ENCODE results near the gene RGS6.

Gene RGS6

DNA sequence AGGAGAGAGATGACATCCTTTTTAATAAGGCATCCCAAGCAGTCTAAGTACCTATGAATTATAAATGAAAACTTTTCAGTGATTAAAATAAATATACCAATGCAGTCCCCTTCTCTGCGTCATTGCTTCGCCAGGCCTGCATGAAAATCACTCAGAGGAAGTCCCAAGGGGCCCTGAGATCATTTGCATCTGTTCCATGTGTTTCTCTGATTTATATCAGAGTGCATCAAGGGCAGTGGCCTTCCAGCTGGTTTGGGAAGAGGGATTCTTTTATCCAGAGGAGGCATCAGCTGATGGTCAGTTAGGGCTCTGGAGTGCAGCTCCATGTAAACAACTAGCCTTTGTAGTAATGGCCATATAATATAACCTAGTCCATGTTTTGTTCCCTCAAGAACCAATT lies 210.1 kb downstream of the RGS6 start:
- no peak overlapping the region for H3K4me3 ChIP-seq (ENCODE audit: low read depth in 1 of 2, low read length in 1 of 2)
- no peaks in the 10 kb centered on the region for H3K9me3 ChIP-seq
- TF ChIP-seq, protein P1, sequence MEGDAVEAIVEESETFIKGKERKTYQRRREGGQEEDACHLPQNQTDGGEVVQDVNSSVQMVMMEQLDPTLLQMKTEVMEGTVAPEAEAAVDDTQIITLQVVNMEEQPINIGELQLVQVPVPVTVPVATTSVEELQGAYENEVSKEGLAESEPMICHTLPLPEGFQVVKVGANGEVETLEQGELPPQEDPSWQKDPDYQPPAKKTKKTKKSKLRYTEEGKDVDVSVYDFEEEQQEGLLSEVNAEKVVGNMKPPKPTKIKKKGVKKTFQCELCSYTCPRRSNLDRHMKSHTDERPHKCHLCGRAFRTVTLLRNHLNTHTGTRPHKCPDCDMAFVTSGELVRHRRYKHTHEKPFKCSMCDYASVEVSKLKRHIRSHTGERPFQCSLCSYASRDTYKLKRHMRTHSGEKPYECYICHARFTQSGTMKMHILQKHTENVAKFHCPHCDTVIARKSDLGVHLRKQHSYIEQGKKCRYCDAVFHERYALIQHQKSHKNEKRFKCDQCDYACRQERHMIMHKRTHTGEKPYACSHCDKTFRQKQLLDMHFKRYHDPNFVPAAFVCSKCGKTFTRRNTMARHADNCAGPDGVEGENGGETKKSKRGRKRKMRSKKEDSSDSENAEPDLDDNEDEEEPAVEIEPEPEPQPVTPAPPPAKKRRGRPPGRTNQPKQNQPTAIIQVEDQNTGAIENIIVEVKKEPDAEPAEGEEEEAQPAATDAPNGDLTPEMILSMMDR (IDR thresholded peaks at IDR 0.05): no peak
- H3K27ac ChIP-seq: no peak overlapping the region
- H3K27me3 ChIP-seq: no peaks in the 10 kb centered on the region
- no peaks in the 10 kb centered on the region for H3K4me1 ChIP-seq (ENCODE audit: control insufficient read depth in 1 of 2, insufficient read depth in 1 of 2, low read depth in 1 of 2, low read length in 1 of 2)
- H3K36me3 ChIP-seq: no peaks in the 10 kb centered on the region

DNA sequence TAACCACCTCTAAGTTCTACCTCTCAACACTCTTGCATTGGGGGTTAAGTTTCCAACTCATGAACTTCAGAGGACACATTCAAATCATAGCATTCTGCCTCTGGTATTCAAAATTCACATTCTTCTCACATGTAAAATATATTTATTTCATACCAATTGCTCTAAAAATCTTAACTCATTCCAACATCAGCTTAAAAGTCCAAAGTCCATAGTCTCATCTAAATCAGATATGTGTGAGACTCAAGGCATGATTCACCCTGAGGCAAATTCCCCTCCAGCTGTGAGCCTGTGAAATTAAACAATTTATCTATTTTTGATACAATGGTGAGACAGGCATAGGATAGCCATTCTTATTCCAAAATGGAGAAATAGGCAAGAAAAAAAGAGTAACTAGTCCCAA lies 214.0 kb downstream of the RGS6 start:
- H3K9me3 ChIP-seq: no peaks in the 10 kb centered on the region
- H3K36me3 ChIP-seq: no peaks in the 10 kb centered on the region
- TF ChIP-seq, protein P1 (IDR thresholded peaks at IDR 0.05): no peak
- H3K4me3 ChIP-seq (ENCODE audit: low read depth in 1 of 2, low read length in 1 of 2): no peak overlapping the region
- H3K4me1 ChIP-seq (ENCODE audit: control insufficient read depth in 1 of 2, insufficient read depth in 1 of 2, low read depth in 1 of 2, low read length in 1 of 2): no peaks in the 10 kb centered on the region
- H3K27ac ChIP-seq: no peak overlapping the region
- H3K27me3 ChIP-seq: no peaks in the 10 kb centered on the region

DNA sequence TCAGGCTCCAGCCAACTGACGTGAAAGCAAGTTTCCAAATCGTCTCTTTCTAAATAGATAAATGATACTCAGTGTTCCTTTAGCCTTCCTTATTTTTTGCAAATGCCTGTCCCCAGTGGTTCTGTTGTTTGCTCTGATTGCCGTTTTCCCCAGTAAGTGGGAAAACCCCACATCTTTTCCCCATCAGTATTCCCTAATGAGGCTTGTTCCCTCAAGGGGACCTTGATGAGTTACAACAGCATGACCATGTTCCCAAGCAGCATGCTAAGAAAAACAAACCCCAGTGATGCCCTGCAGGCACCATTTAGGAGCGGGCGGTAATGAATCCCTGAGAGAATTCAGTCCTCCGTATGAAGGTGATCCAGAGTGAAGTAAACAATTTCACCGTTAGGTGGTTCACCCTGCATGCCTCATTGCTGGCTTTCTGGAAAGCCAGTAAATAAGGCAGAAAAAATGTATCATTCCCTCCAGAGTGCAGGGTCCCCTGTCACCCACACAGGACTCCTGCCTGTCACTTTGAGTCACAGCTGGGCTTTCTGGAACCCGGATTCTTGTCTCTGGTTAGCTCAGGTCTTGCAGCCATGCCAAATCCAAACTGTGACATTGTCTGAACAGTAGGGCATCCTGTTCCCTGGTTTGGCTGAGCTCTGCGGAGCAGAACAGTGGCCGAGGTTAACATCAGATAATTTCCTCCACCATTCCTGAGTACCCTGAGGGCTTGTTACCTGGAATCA lies 222.6 kb downstream of the RGS6 start:
- TF ChIP-seq, protein P1 (IDR thresholded peaks at IDR 0.05): no peak
- Histone ChIP-seq H3K9me3 (no peaks in the 10 kb centered on the region), H3K27me3 (no peaks in the 10 kb centered on the region), H3K4me1 (ENCODE audit: control insufficient read depth in 1 of 2, insufficient read depth in 1 of 2, low read depth in 1 of 2, low read length in 1 of 2) (no peaks in the 10 kb centered on the region), H3K36me3 (no peaks in the 10 kb centered on the region), H3K4me3 (ENCODE audit: low read depth in 1 of 2, low read length in 1 of 2) (no peak overlapping the region), H3K27ac (no peak overlapping the region)

DNA sequence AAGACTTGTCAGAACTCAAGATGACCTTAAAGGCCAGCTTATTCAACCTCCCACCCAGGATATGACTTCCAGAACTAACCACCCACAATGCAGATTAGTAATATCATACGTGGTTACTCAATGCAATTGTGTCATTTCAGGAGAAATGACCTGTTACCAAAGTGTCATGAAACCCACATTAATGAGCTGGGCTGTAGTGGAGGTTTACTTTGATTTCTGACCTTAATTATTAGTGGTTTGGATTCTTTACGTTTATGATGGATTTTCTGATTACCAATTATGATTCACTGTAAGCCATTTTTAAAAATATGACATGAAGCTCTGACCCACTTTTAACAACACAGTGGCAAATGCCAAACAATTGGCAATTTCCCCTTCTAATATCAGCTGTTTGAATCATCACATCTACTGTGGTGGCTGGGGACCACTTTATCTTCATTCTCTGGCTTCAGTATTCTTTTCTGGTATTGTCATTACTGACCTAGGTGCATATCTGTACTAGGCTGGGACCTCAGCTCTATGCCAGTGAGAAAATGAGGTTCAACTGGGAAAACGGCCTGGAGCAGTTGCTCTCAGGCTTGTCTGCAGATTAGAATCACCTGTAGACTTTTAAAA lies 223.3 kb downstream of the RGS6 start:
- H3K36me3 ChIP-seq: no peaks in the 10 kb centered on the region
- no peaks in the 10 kb centered on the region for H3K27me3 ChIP-seq
- H3K4me1 ChIP-seq (ENCODE audit: control insufficient read depth in 1 of 2, insufficient read depth in 1 of 2, low read depth in 1 of 2, low read length in 1 of 2): no peaks in the 10 kb centered on the region
- H3K27ac ChIP-seq: no peak overlapping the region
- TF ChIP-seq, protein P1 (IDR thresholded peaks at IDR 0.05): no peak
- H3K4me3 ChIP-seq (ENCODE audit: low read depth in 1 of 2, low read length in 1 of 2): no peak overlapping the region
- no peaks in the 10 kb centered on the region for H3K9me3 ChIP-seq

DNA sequence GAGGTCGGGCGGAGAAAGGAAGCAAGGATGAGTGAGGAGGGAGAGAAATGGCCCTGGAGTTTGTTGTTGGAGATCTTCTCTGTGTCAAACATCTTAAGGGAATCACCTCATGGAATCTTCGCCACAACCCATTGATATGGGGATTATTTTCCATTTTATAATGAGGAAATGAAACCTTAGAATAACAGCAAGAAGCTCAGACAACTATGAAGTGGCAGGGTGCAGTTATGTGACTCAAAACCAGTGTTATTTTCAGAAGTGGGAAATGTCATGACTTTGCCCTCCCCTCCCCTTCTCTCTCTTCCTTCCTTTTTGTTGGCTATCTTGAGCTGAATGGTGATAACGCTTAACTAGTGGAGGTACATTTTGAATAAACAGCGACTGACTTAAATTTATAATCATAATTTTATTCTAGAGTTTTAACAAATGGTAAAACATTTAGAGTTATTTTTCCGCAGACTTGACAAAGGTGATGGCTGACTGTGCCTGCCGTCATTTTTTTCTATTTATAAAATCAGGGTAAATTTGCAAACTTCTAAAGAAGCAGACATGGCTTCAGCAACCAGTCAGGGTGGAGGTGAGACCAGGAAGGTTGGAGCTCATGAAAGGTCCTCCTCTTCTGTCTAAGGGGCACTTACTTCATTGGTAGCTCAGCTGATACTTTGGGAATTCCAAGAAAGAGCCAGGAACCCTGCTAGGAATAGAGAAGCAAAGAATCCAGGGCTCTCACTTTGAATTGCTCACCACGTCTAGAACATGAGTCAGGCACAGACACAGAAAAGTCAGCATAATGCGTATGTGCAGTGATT lies 232.4 kb downstream of the RGS6 start:
- no peak overlapping the region for H3K4me3 ChIP-seq (ENCODE audit: low read depth in 1 of 2, low read length in 1 of 2)
- H3K27me3 ChIP-seq: no peaks in the 10 kb centered on the region
- no peaks in the 10 kb centered on the region for H3K36me3 ChIP-seq
- H3K27ac ChIP-seq: no peak overlapping the region
- no peaks in the 10 kb centered on the region for H3K9me3 ChIP-seq
- TF ChIP-seq, protein P1 (IDR thresholded peaks at IDR 0.05): no peak
- no peaks in the 10 kb centered on the region for H3K4me1 ChIP-seq (ENCODE audit: control insufficient read depth in 1 of 2, insufficient read depth in 1 of 2, low read depth in 1 of 2, low read length in 1 of 2)

Data from neutrophil (primary cell).